Neural cell (in vitro differentiated cells): ENCODE measurements around the gene ZNF300.

ENCODE experiments used
- EZH2 ChIP-seq: fragments of 200-600, 300-800 bp; shearing (Covaris generic), sonication (generic); IDR thresholded peaks from 2 replicates; pipeline ENCODE4 v1.6.1; 2014; ENCODE audit warnings: antibody characterized with exemption, low read length, borderline replicate concordance, mild to moderate bottlenecking; ENCODE audit not compliant: insufficient read depth, poor library complexity, severe bottlenecking
- POLR2AphosphoS5 ChIP-seq: IDR thresholded peaks from 2 replicates; pipeline ENCODE4 v1.6.1; 2012

DNA sequence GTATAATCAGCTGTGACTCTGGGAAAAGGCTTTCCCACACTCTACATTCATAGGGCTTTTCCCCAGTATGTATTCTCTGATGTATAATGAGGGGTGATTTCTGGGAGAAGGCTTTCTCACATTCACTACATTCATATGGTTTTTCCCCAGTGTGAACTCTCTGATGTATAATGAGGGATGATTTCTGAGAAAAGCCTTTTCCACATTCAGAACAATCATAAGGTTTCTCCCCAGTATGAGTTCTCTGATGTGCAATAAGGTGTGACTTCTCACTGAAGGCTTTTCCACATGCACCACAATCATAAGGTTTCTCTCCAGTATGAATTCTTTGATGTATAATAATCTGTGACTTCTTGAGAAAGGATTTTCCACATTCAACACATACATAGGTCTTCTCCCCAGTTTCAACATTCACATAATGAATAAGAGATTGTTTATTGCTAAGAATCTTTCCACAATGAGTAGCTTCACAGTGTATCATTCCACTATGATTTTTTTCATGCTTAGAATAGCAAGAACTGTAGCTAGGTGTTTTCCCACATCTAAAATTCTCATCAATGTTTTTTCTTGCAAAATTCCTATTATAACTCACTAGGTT, 26.7 kb upstream of the ZNF300 start:
- TF ChIP-seq EZH2 (no peak), POLR2AphosphoS5 (no peak)
